ENCODE results near the gene HEMGN.
"Not testable (repeated sequence)": the region's sequence is repeated elsewhere in the genome, so short reads cannot be mapped to it uniquely, and the experiment has no call there.

The HEMGN gene

DNA sequence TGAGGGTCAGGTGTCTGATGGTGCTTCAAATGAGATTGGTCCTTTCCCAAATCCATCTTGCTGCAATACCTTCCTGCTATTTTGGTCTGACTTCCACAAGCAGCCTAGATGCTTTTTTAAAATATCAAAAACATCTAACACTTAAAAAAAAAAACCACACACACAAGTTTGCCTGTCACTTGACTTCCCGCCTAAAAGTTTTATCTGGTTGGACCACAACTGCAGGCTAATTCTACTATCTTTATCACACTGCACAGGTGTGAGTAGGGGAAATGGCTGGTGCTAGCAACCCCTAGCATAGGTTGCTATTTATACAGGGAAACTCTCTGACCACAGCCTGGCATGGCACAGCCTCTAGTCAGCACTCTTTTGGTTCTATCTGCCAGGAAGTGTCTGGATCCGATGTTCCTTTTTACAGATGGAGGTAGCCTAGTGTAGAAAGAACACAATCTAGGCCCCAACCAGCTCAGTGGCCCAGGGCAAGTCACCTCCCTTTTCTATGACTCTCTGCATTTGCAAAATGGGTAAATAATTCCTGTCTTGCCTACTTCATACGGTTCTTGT, at the start of gene HEMGN:
Gene HEMGN (minus strand): TSS at position 92 of the 564 bp plus-strand sequence. CDS start 36 bp downstream, at position 56.
- DNase-seq = no peak

- DNase-seq = no peak
These were observed 49.5 kb upstream of the HEMGN start for GRCh38 chr9:97987487-97987886.

DNA sequence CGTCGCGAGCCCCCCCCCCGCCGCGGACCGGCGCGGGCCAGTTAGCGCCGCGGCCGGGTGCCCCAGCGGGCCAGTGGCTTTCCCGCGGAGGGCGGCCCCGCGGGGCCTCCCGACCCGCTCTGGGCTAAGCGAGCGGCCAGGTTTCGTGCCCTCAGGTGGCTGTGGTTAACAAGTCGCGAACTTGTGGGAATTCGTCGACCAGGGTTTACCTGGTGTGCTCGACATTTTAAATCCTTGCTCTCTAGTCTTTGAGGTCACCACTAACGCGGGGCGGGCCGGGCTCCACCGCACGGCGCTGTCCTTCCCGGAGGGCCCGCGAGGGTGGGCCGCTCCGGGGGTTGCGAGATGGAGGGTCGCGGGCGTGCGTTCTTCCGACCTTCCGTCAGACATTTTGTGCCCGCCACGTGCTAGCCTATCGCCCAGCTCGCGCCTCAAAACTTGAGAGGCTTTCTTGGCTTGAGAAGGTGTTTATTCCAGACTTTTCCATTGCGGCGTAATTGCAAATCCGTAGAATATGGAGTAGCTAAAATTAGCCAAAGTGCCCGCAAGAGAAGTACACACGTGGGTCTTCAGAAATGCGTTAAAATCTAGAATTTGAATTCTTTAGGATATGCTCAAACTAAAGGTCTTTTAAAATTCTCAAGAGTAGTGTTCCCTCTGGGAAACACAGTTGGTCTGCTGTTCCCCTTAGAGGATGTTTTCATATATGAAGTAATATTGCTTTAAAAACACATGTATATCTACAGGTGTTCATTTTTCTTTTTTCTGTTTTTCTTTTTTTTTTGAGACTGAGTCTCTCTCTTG, 47.3 kb upstream of the HEMGN start:
- peak; percentile 40 for DNase-seq

DNA sequence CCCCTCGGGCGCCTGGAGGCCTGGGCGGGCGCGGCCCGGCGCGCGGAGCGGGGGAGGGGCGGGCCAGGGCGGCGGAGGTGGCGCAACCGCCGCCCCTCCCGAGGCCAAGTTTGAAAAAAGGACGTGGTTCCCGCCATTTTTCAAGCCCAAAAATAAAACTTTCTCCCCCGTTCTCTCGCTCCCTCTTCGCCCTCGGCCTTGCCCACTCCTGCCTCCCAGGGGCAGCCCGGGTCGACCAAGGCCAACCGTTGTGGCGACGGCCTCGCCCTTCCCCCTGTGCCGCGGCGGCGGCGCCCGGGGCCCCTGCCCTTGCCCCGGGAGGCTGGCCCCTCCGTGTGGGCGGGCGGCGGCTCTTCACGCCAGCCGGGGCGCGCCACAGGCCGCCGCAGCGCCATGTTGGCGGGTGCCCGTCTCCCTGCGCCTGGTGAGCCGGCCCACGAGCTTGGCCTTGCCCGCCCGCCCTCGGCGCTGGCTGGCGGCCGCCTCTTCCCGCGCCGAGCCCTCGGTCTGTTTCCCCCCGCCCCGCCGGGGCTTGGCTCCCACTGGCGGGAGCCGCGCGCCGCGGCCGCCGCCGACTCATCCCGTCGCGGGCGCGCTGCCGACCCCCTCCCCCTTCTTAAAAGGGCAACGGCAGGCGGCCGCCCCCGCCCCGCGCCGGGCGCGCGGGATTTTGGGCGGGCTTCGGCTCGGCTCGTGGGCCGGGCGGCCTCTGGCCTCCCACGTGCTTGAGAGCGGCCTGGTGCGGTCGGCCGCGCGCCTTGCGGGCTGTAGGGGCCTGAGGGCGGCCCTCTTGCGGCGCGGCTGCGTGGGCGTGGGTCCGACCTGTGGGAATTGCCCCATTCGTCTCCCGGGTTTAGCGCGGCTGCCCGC, 46.5 kb upstream of the HEMGN start:
- peak; percentile 32 for DNase-seq

DNA sequence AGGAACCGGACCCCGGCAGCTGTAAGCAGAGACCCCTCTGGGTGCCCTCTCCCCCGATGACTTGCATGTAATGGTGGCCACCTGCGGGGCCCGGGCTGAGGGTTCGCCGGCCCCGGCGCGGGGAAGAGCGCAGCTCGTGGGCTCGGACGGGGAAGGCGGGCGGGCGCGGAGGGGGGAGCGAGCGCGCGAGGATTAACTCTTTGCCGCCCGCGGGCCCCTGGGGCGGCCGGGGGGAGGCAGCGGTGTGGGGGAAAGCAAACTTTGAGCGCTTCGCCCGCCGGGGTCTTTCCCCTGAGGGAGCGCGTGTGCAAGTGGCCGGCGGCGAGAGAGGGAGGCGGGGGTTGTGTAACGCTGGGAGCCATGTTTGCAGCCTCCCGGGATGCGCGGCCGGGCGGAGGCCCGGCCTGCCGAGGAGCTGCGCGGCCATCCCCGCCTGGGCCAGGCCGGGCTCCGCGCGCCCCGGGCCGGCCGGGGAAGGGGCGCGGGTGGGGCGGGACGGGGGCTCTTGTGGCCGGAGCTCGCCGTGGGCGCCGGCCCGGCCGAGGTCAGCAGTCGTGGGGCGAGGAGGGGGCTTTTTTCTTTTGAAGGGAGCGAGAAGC, 45.7 kb upstream of the HEMGN start:
- DNase-seq = peak; percentile 35

DNA sequence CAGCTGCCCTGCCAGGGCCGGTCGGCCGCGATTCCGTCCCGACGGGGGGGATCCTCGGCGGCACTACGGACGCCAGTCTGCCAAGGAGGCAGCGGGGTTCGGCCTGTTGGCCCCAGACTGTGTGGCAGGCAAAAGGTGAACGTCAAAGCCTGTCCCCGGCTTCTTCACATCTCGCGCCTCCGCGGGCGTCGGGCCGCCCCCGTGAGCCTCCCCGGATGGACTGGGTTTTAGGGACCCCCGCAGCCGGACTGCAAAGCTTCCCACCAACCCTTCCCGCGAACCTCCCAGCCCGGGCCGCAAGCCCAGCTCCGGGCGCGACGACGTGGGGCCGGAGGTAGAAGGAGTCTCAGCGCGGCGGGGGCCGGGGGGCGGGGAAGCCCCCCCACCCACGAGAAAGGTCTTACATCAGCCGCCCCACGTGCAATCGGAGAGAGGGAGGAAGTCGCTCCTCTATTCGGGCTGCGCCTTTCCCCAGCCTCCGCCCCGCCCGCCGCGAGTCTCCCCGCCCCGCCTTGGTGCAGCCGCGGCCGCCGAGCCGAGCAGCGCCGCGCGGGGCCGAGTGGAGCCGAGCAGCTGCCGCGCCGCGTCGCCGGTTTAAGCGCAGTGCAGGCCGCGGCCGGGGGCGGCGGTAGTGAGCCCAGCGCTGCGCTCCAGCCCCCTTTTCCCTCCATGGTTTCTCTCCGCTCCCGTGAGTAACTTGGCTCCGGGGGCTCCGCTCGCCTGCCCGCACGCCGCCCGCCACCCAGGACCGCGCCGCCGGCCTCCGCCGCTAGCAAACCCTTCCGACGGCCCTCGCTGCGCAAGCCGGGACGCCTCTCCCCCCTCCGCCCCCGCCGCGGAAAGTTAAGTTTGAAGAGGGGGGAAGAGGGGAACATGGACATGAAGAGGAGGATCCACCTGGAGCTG, 45.0 kb upstream of the HEMGN start, which contains the start of gene ANP32B:
Gene ANP32B (plus strand): TSS at position 659 of the 906 bp plus-strand sequence. CDS start 215 bp downstream, at position 874.
- DNase-seq = peak; percentile 87

- DNase-seq = peak; percentile 34
These were observed 44.1 kb upstream of the HEMGN start for GRCh38 chr9:97981846-97982682.

- no peak for DNase-seq
These were observed 43.2 kb upstream of the HEMGN start for GRCh38 chr9:97980918-97981845.

- no peak for DNase-seq
These were observed 42.5 kb upstream of the HEMGN start for GRCh38 chr9:97980479-97980803.

DNA sequence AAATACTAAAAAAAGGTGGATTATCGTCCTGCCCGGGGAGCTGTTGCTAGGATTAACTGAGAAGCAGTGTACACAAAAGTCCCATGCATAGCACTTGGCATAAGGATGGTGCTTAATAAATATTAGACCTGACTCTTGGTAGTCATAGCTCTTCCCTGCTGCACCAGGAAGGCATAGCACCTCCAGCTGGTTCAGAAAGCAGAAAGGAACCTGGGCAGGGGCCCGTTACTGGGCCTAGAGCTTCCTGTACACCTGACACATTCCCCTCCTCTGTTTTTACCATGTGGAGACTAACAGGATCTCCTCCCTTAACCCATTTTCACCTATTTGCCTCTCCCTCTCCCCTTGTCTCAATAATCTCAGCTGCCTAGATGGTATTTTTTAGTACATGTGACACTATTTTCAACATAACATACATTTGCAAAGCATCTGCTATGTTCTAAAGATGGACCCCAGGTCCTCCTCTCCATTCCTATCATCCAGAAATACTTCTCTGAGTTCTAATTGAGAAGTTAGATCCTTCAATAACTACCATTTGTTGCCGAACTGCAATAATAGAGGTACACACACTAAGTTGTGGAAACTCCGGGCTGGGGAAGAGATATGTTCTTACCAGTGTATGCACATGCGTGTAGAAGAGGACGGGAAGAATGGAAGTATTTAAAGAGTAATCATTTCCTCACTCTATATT, 42.0 kb upstream of the HEMGN start:
- no peak for DNase-seq

DNA sequence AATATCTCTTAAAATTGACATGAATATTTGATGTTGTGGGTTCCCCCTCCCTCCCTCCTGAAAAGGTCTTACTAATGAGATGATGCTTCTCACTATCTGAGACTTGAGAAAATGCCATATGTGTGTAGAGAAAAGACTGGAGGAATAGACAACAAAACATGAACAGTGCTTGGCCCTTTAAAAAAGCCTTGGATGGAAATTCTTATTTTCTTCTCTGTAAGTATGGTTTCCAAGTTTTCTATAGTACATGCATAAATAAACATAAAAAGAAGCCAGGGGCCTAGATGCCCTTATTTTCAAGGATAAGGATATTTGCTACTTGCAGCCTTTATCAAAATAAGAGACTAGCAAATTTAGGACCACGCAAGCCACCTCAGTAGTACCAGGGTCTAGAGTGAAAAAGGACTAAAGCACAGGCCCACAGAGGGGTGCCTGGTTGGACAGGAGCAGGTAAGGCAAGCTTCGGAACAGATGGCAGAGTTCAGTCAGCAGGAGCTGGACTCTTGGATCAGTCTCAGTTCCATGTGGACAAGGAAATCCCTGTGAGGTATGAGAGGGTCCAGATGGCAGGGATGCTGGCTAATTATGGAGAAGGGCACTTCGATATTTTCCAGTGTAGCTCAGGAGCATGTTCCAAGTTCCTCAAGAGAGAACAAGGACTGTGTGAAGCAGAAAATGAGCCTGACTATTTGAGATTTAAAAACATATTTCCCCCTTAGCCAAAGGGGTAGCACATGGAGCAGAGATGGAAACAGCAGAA, 40.6 kb upstream of the HEMGN start:
- DNase-seq = no peak

GRCh38 chr9:97976633-97977032, 38.7 kb upstream of the HEMGN start:
- DNase-seq = not testable (repeated sequence)

DNA sequence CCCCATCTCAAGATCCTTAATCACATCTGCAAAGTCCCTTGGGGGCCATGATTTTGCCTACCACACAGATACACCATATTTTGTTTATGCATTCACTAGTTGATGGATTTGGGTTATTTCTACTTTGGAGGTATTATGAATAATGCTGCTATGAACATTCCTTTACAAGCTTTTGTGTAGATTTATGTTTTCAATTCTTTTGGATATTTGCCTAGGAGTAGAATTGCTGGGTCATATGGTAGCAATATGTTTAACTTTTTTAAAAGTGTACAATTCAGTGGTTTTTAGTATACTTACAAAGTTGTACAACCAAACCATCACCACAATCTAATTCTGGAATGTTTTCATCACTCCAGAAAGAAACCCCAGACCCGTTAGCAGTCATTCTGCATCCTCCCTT, 37.4 kb upstream of the HEMGN start:
- DNase-seq = no peak

GRCh38 chr9:97972753-97973152, 34.8 kb upstream of the HEMGN start:
- no peak for DNase-seq

- no peak for DNase-seq
These were observed 32.2 kb upstream of the HEMGN start for GRCh38 chr9:97970165-97970564.

GRCh38 chr9:97969014-97969413, 31.0 kb upstream of the HEMGN start:
- DNase-seq = no peak

DNA sequence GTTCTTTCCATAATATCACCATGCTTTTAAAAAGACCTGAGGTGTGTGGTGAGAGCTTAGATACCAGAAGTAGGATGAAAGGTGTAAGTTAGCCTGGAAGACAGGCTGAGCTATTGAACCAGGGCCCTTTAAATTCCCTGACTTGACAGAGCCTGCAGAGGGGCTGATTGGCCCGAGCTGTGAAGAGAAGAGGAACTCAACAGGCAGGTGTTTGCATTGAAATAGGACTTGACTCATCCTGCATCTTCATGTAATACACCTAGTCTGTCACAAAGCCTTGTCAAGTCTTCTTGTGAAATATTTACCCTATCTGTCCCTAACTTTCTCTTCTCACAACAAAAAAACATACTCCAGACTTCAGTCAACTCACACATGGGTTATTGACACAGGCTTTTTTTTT, 28.5 kb upstream of the HEMGN start:
- DNase-seq = peak; percentile 61

DNA sequence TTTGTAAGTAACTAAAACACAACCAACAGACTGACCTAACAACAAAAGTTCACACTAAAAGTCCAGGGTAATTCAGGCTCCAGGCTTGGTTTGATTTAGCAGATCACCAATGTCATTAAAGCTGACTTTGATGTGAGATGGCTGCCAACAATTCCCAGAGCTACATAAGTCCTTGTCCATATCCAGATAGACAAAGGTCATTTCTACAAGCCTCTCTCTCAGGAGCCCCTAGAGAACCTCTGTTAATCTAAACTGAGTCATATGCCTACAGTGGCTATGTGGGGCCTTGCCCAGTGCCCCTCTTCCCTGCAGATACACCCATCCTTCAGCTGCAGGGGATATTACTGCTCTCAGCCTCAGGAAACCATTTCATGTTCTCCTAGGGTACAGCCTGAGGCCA, 26.9 kb upstream of the HEMGN start:
- no peak for DNase-seq

- no peak for DNase-seq
These were observed 25.3 kb upstream of the HEMGN start for GRCh38 chr9:97963232-97963631.
